HepG2 (cell line): Measurements from ENCODE around the gene ADAD2. TPM values are rescaled to one million over a fixed set of nuclear protein-coding genes. Genes with fewer than 3 reads are reported as not detected.
A peak's percentile ranks its signal among the peaks of the same experiment; 100 is the strongest.

Experiments used
- KAT7 ChIP-seq: IDR thresholded peaks from 2 replicates; pipeline ENCODE4 v1.6.1; 2018; ENCODE audit warnings: borderline replicate concordance, missing compliant biosample characterization
- KLF15 ChIP-seq: sonication (generic); formaldehyde crosslinking; IDR thresholded peaks from 2 replicates; pipeline ENCODE4 v1.8.1; 2023; ENCODE audit warnings: borderline replicate concordance, mild to moderate bottlenecking, inconsistent platforms, missing genetic modification reagents, mixed read lengths
- MAF1 ChIP-seq: sonication (generic); formaldehyde crosslinking; IDR thresholded peaks from 2 replicates; pipeline ENCODE4 v1.5.0; 2020; ENCODE audit warnings: missing genetic modification reagents, borderline replicate concordance
- NCOR1 ChIP-seq: fragments of 200-600 bp; sonication (generic); IDR thresholded peaks from 2 replicates; pipeline ENCODE4 v1.7.0; 2017; ENCODE audit warnings: antibody characterized with exemption, low read length, borderline replicate concordance
- PAF1 ChIP-seq: IDR thresholded peaks from 2 replicates; pipeline ENCODE4 v1.6.1; 2016; ENCODE audit warnings: missing genetic modification reagents, missing compliant biosample characterization
- SKI ChIP-seq: fragments of 450-650 bp; IDR thresholded peaks from one replicate; pipeline ENCODE4 v1.6.1; 2018; ENCODE audit warnings: mild to moderate bottlenecking; ENCODE audit not compliant: partially characterized antibody
- SUZ12 ChIP-seq: fragments of 150-350 bp; IDR thresholded peaks from 2 replicates; pipeline ENCODE4 v1.6.1; 2014; ENCODE audit warnings: low read depth, low read length
- YEATS2 ChIP-seq: sonication (generic); formaldehyde crosslinking; IDR thresholded peaks from 2 replicates; pipeline ENCODE4 v1.4.0; 2020; ENCODE audit warnings: missing genetic modification reagents, borderline replicate concordance
- ZNF142 ChIP-seq: sonication (generic); formaldehyde crosslinking; IDR thresholded peaks from 2 replicates; pipeline ENCODE4 v1.4.0; 2020; ENCODE audit warnings: missing genetic modification reagents
- ZNF207 ChIP-seq: fragments of 450-650 bp; IDR thresholded peaks from 2 replicates; pipeline ENCODE4 v1.6.1; 2016; ENCODE audit warnings: antibody characterized with exemption, borderline replicate concordance
- ZNF224 ChIP-seq: sonication (generic); formaldehyde crosslinking; IDR thresholded peaks from 2 replicates; pipeline ENCODE4 v1.5.0; 2020; ENCODE audit warnings: mild to moderate bottlenecking, missing genetic modification reagents
- ZNF570 ChIP-seq: sonication (generic); formaldehyde crosslinking; IDR thresholded peaks from 2 replicates; pipeline ENCODE4 v1.4.0; 2020; ENCODE audit warnings: mild to moderate bottlenecking, missing genetic modification reagents, borderline replicate concordance
- polyA plus RNA-seq, 8 experiments: library from polyadenylated mRNA; depleted of rRNA in 3 of 8; stranded (reverse) in 7 of 8; unstranded in 1 of 8; fragments of >200 nt; fragmentation: Illumina TruSeq in 4 of 8; extraction: Trizol in 4 of 8; gene quantifications; 2 replicates each; pipeline versions ENCODE4 v1.2.1 to v1.2.3, GENCODE V29; 2011 to 2016; ENCODE audit warnings: low read depth in 4 of 8, missing spikeins in 1 of 8, mixed read lengths in 1 of 8; ENCODE audit not compliant: insufficient read depth in 1 of 8
- total RNA-seq, 5 experiments: library from RNA; depleted of rRNA; stranded (reverse); fragments of >200 nt; fragmentation: Illumina TruSeq; extraction: Trizol; gene quantifications; 2 replicates each; pipeline ENCODE4 v1.2.3, GENCODE V29; 2016; ENCODE audit warnings: low read depth in 1 of 5
- TF ChIP-seq, protein P1 (sequence below): sonication (generic); formaldehyde crosslinking; conservative IDR thresholded peaks from 2 replicates; pipeline ENCODE4 v1.8.0; 2022; ENCODE audit warnings: missing genetic modification reagents
- TF ChIP-seq, protein P2 (sequence below): sonication (generic); formaldehyde crosslinking; IDR thresholded peaks from 2 replicates; pipeline ENCODE4 v1.4.0; 2020; ENCODE audit warnings: missing genetic modification reagents, borderline replicate concordance
- TF ChIP-seq, protein P3 (sequence below): sonication (generic); formaldehyde crosslinking; IDR thresholded peaks from 2 replicates; pipeline ENCODE4 v1.4.0; 2020; ENCODE audit warnings: mild to moderate bottlenecking, low read depth, missing genetic modification reagents

The ADAD2 gene
- total and polyA plus RNA-seq, 2 of the 13 experiments (the other 11 are each of a cell fraction or from before 2014, with no cell fraction given), result not detected

DNA sequence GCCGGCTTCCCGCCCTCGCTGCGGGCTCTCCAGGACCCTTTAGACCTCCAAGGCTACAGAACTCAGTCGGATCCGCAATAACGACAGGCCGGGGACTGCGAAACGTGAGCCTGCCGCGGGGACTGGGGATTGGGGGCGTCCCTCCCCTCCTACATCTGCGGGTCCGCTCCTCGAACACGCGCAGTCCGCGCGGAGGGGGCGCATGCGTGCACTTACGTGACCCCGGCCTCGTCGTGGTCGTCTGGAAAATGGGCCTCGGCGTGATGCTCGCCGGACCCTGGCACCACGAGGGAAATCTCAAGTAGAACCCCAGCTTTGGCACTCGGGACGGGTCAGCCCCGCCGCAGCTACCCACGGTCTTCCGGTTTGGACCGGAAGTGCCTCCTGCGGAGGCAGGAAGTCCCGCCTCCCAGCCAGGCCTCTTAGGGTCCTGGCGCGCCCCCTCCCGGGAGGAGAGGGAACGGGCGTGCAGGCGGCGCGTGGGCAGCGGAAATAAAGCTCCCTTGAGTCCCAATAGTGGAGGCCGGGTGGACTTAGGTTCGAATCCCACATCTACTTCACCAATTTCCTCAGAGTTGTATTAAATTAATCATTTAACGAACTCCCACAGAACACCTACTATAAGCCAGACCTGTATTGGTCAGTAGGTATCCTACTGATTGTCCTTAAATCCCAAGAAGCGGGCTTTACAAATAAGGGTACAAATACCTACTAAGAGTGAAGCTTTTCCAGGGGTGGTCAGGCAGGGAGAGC lies 4.1 kb upstream of the ADAD2 start, which contains the start of gene TAF1C (continued):
- no peak for TF ChIP-seq ZNF142 (CRISPR knock-in tag)
- TF ChIP-seq MAF1 (CRISPR knock-in tag), result peak; percentile 92
- peak; percentile 96 for TF ChIP-seq KAT7 (CRISPR knock-in tag)
- TF ChIP-seq, protein P1, sequence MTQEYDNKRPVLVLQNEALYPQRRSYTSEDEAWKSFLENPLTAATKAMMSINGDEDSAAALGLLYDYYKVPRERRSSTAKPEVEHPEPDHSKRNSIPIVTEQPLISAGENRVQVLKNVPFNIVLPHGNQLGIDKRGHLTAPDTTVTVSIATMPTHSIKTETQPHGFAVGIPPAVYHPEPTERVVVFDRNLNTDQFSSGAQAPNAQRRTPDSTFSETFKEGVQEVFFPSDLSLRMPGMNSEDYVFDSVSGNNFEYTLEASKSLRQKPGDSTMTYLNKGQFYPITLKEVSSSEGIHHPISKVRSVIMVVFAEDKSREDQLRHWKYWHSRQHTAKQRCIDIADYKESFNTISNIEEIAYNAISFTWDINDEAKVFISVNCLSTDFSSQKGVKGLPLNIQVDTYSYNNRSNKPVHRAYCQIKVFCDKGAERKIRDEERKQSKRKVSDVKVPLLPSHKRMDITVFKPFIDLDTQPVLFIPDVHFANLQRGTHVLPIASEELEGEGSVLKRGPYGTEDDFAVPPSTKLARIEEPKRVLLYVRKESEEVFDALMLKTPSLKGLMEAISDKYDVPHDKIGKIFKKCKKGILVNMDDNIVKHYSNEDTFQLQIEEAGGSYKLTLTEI (CRISPR knock-in tag), result no peak
- TF ChIP-seq SUZ12, result no peak
- no peak for TF ChIP-seq ZNF207
- TF ChIP-seq YEATS2 (CRISPR knock-in tag), result peak; percentile 99
- TF ChIP-seq ZNF224 (CRISPR knock-in tag), result peak; percentile 67
- no peak for TF ChIP-seq PAF1 (CRISPR knock-in tag)
- peak; percentile 51 for TF ChIP-seq SKI
- TF ChIP-seq NCOR1, result no peak
- peak; percentile 94 for TF ChIP-seq KLF15 (CRISPR knock-in tag)
- TF ChIP-seq, protein P2, sequence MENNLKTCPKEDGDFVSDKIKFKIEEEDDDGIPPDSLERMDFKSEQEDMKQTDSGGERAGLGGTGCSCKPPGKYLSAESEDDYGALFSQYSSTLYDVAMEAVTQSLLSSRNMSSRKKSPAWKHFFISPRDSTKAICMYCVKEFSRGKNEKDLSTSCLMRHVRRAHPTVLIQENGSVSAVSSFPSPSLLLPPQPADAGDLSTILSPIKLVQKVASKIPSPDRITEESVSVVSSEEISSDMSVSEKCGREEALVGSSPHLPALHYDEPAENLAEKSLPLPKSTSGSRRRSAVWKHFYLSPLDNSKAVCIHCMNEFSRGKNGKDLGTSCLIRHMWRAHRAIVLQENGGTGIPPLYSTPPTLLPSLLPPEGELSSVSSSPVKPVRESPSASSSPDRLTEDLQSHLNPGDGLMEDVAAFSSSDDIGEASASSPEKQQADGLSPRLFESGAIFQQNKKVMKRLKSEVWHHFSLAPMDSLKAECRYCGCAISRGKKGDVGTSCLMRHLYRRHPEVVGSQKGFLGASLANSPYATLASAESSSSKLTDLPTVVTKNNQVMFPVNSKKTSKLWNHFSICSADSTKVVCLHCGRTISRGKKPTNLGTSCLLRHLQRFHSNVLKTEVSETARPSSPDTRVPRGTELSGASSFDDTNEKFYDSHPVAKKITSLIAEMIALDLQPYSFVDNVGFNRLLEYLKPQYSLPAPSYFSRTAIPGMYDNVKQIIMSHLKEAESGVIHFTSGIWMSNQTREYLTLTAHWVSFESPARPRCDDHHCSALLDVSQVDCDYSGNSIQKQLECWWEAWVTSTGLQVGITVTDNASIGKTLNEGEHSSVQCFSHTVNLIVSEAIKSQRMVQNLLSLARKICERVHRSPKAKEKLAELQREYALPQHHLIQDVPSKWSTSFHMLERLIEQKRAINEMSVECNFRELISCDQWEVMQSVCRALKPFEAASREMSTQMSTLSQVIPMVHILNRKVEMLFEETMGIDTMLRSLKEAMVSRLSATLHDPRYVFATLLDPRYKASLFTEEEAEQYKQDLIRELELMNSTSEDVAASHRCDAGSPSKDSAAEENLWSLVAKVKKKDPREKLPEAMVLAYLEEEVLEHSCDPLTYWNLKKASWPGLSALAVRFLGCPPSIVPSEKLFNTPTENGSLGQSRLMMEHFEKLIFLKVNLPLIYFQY (CRISPR knock-in tag), result peak; percentile 46; the same call in 1 of the 2 replicates
- TF ChIP-seq, protein P3, sequence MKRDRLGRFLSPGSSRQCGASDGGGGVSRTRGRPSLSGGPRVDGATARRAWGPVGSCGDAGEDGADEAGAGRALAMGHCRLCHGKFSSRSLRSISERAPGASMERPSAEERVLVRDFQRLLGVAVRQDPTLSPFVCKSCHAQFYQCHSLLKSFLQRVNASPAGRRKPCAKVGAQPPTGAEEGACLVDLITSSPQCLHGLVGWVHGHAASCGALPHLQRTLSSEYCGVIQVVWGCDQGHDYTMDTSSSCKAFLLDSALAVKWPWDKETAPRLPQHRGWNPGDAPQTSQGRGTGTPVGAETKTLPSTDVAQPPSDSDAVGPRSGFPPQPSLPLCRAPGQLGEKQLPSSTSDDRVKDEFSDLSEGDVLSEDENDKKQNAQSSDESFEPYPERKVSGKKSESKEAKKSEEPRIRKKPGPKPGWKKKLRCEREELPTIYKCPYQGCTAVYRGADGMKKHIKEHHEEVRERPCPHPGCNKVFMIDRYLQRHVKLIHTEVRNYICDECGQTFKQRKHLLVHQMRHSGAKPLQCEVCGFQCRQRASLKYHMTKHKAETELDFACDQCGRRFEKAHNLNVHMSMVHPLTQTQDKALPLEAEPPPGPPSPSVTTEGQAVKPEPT (CRISPR knock-in tag), result peak; percentile 78; the same call in 1 of the 2 replicates
- TF ChIP-seq ZNF570 (CRISPR knock-in tag), result no peak
